SH-SY5Y (cell line): ENCODE results near the gene SIRT7.

Experiments
- GATA2 ChIP-seq: IDR thresholded peaks from 2 replicates; pipeline ENCODE4 v1.6.1; 2011; ENCODE audit warnings: mild to moderate bottlenecking, low read depth, low read length
- GATA3 ChIP-seq: IDR thresholded peaks from 2 replicates; pipeline ENCODE4 v1.6.1; 2011; ENCODE audit warnings: low read depth, mild to moderate bottlenecking, low read length, moderate library complexity

- TF ChIP-seq GATA2 (no peak), GATA3 (no peak)
Observed at GRCh38 chr17:81884520-81884919, 33.5 kb downstream of the SIRT7 start.
